ENCODE measurements around the gene SPRY2.

GRCh38 chr13:80361883-80362327 is 21.0 kb upstream of the SPRY2 start:
- no peak for TF ChIP-seq ZNF251 (CRISPR knock-in tag; IDR thresholded peaks at IDR 0.05)
- no peak for TF ChIP-seq ATF6 (CRISPR knock-in tag; conservative IDR thresholded peaks at IDR 0.05)
- 0 out of 2 replicates have a peak, but pooled peaks have one; percentile 45 for TF ChIP-seq TCF7 (IDR thresholded peaks at IDR 0.05; ENCODE audit: low read depth)

Measured in HepG2 (cell line).